IPS-18a (cell line): ENCODE measurements around the gene IPO5.
"Not testable (repeated sequence)": the region's sequence is repeated elsewhere in the genome, so short reads cannot be mapped to it uniquely, and the experiment has no call there.

Experiments used
- H3K27ac ChIP-seq: one replicate; pipeline ENCODE4 v1.5.1; 2013; ENCODE audit warnings: low read length
- H3K27me3 ChIP-seq: one replicate; pipeline ENCODE4 v1.6.1; 2013; ENCODE audit warnings: mild to moderate bottlenecking, low read length; ENCODE audit not compliant: control insufficient read depth, insufficient read depth
- H3K36me3 ChIP-seq: one replicate; pipeline ENCODE4 v1.6.1; 2013; ENCODE audit warnings: low read depth, low read length; ENCODE audit not compliant: control insufficient read depth
- H3K4me1 ChIP-seq: one replicate; pipeline ENCODE4 v1.6.1; 2013; ENCODE audit warnings: low read depth, low read length; ENCODE audit not compliant: control insufficient read depth
- H3K4me3 ChIP-seq: one replicate; pipeline ENCODE4 v1.5.1; 2013; ENCODE audit warnings: low read length
- H3K9ac ChIP-seq: one replicate; pipeline ENCODE4 v1.6.1; 2013; ENCODE audit warnings: mild to moderate bottlenecking, low read length, moderate library complexity
- H3K9me3 ChIP-seq: one replicate; pipeline ENCODE4 v1.6.1; 2013; ENCODE audit warnings: low read depth, low read length; ENCODE audit not compliant: control insufficient read depth

The IPO5 gene

DNA sequence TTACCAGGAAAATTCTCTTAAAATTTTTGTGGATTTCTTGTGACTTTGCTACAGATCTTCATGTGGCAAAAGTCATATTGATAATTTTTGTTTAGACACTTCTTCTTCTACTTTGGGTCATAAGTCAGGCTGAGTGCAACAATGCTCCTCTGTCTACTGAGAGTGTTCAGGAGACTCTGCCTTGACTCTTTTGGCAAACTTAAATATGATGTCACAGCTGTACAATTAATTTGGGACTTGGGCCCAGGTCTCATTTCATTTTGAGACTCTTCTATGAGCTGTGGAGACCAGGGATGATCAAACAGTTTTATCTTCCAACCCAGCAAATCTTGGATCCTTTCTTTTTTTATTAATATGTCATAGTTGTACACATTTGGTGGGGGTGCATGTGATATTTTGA lies 19.7 kb upstream of the IPO5 start:
- H3K9ac ChIP-seq = no peak overlapping the region
- H3K9me3 ChIP-seq = no peaks in the 10 kb centered on the region
- H3K27me3 ChIP-seq = no peaks in the 10 kb centered on the region
- peaks cover 4% of the 10 kb centered on the region for H3K4me1 ChIP-seq
- no peak overlapping the region for H3K4me3 ChIP-seq
- H3K36me3 ChIP-seq = no peaks in the 10 kb centered on the region
- H3K27ac ChIP-seq = no peak overlapping the region

DNA sequence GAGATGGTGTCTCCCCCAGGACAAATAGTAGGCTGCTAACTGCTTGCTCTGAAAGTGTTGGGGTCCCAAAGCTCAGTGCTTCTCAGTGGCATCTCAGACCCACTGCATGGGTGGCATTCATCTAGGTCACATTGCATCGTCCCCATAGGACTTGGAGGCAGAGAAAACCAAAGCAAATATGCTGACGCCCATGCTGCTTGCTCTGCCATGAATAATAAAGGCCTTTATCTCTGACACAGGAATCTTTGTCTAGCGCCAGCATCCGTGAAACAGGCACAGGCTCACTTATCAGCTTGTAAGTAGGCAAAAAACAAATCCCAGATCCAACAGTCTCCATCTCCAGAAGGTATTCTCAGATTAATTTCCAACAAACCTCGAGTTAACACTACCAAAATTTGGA lies 18.9 kb upstream of the IPO5 start:
- Histone ChIP-seq H3K36me3 (no peaks in the 10 kb centered on the region), H3K27ac (no peak overlapping the region), H3K4me3 (no peak overlapping the region), H3K27me3 (no peaks in the 10 kb centered on the region), H3K9me3 (no peaks in the 10 kb centered on the region), H3K9ac (no peak overlapping the region), H3K4me1 (peaks cover 4% of the 10 kb centered on the region)

GRCh38 chr13:97935071-97935470 lies 18.4 kb upstream of the IPO5 start:
- no peaks in the 10 kb centered on the region for H3K27me3 ChIP-seq
- no peak overlapping the region for H3K9ac ChIP-seq
- no peak overlapping the region for H3K27ac ChIP-seq
- H3K4me3 ChIP-seq = no peak overlapping the region
- H3K9me3 ChIP-seq = no peaks in the 10 kb centered on the region
- peaks cover 4% of the 10 kb centered on the region for H3K4me1 ChIP-seq
- no peaks in the 10 kb centered on the region for H3K36me3 ChIP-seq

DNA sequence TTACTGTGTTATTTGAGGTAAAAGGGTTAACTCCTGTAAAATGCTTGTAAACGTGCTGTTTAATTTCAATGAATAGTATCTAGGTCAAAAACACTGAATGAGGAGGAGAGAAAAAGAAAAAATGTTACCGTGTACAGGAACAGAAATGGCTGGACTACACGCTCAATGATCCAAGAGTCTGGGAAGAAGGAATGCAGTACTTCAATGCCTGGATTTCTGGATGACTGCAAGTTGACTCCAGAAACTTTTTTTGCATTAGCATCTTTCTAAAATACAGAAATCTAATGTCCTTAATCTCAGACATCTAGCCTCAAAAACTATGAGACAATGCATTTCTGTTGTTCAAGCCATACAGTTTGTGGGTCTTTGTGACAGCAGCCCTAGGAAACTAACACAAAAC lies 17.4 kb upstream of the IPO5 start:
- H3K27ac ChIP-seq = no peak overlapping the region
- H3K4me1 ChIP-seq = peaks cover 4% of the 10 kb centered on the region

GRCh38 chr13:97938706-97939475 lies 14.6 kb upstream of the IPO5 start:
- no peaks in the 10 kb centered on the region for H3K36me3 ChIP-seq
- no peak overlapping the region for H3K9ac ChIP-seq

More for the DNA sequence above, 17.4 kb upstream of the IPO5 start:
- Histone ChIP-seq H3K4me3 (no peak overlapping the region), H3K9me3 (no peaks in the 10 kb centered on the region), H3K27me3 (no peaks in the 10 kb centered on the region), H3K9ac (no peak overlapping the region), H3K36me3 (no peaks in the 10 kb centered on the region)

DNA sequence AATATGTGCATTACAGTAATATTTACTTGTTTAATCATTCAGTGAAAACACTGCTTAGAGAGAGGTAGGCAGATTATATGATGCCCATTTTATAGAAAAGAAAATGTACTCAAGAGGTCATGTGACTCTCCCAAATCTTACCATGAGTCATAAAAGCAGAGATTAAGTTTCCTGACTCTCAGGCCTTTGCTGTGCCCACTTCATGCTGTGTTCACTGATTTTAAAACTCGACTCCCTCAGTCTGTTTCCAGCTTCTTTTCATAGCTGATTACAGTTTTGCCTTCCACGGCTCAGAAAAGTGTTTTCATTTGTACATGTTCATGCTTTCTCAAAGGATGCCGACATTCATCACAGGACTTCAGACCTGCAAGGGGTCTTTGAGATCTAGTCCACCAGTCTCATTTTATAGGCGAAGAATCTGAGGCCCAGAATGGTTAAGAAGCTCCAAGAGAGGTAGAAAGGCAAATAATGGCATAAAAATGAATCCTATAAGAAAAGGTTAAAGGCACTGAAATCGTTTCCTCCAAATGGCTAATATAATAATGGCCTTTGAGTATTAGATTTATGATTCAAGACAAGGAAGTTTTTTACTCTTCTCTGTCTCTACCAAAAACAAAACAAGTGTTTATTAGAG lies 9.0 kb upstream of the IPO5 start:
- H3K27me3 ChIP-seq = no peaks in the 10 kb centered on the region
- no peaks in the 10 kb centered on the region for H3K36me3 ChIP-seq
- H3K9me3 ChIP-seq = no peaks in the 10 kb centered on the region
- H3K27ac ChIP-seq = no peak overlapping the region
- no peaks in the 10 kb centered on the region for H3K4me1 ChIP-seq
- no peak overlapping the region for H3K9ac ChIP-seq
- no peak overlapping the region for H3K4me3 ChIP-seq

More at GRCh38 chr13:97938706-97939475, 14.6 kb upstream of the IPO5 start:
- Histone ChIP-seq H3K4me3 (no peak overlapping the region), H3K27me3 (no peaks in the 10 kb centered on the region), H3K27ac (no peak overlapping the region), H3K4me1 (peaks cover 4% of the 10 kb centered on the region), H3K9me3 (no peaks in the 10 kb centered on the region)

DNA sequence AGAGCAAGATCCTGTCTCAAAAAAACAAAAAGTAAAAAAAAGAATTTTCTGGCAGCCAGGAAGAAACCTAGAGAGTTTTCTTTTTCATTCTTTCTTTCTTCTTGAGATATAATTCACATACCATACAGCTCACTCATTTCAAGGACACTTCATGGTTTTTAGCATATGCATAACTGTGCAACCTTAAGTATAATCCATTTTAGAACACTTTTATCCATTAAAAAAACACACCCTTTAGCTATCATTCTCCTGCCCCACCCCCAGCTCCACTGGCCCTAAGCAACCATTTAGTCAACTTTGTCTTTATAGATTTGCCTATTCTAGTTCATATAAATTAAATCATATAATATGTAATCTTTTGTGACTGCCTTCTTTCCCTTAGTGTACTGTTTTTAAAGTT lies 8.1 kb upstream of the IPO5 start:
- Histone ChIP-seq H3K27me3 (no peaks in the 10 kb centered on the region), H3K36me3 (no peaks in the 10 kb centered on the region), H3K9me3 (no peaks in the 10 kb centered on the region), H3K4me1 (no peaks in the 10 kb centered on the region), H3K4me3 (no peak overlapping the region), H3K9ac (no peak overlapping the region), H3K27ac (no peak overlapping the region)

- no peaks in the 10 kb centered on the region for H3K27me3 ChIP-seq
- H3K36me3 ChIP-seq = no peaks in the 10 kb centered on the region
- no peaks in the 10 kb centered on the region for H3K9me3 ChIP-seq
- H3K27ac ChIP-seq = no peak overlapping the region
- H3K4me3 ChIP-seq = no peak overlapping the region
- H3K4me1 ChIP-seq = no peaks in the 10 kb centered on the region
- H3K9ac ChIP-seq = no peak overlapping the region
Measured at GRCh38 chr13:97945792-97946419, 7.6 kb upstream of the IPO5 start.

GRCh38 chr13:97946951-97947588 lies 6.4 kb upstream of the IPO5 start:
- Histone ChIP-seq H3K27me3 (no peaks in the 10 kb centered on the region), H3K4me1 (no peaks in the 10 kb centered on the region), H3K36me3 (no peaks in the 10 kb centered on the region), H3K27ac (no peak overlapping the region), H3K9ac (no peak overlapping the region), H3K4me3 (no peak overlapping the region), H3K9me3 (no peaks in the 10 kb centered on the region)

GRCh38 chr13:97948041-97948440 lies 5.4 kb upstream of the IPO5 start:
- H3K4me1 ChIP-seq = no peaks in the 10 kb centered on the region
- no peak overlapping the region for H3K4me3 ChIP-seq
- H3K27ac ChIP-seq = no peak overlapping the region
- H3K36me3 ChIP-seq = no peaks in the 10 kb centered on the region
- no peak overlapping the region for H3K9ac ChIP-seq
- no peaks in the 10 kb centered on the region for H3K27me3 ChIP-seq
- no peaks in the 10 kb centered on the region for H3K9me3 ChIP-seq

- H3K36me3 ChIP-seq, H3K27ac ChIP-seq, H3K9ac ChIP-seq, H3K4me1 ChIP-seq, H3K27me3 ChIP-seq, H3K9me3 ChIP-seq, H3K4me3 ChIP-seq: not testable (repeated sequence)
Measured at GRCh38 chr13:97949316-97949715, 4.2 kb upstream of the IPO5 start.
